ENCODE data around the gene HOXC9.

DNA sequence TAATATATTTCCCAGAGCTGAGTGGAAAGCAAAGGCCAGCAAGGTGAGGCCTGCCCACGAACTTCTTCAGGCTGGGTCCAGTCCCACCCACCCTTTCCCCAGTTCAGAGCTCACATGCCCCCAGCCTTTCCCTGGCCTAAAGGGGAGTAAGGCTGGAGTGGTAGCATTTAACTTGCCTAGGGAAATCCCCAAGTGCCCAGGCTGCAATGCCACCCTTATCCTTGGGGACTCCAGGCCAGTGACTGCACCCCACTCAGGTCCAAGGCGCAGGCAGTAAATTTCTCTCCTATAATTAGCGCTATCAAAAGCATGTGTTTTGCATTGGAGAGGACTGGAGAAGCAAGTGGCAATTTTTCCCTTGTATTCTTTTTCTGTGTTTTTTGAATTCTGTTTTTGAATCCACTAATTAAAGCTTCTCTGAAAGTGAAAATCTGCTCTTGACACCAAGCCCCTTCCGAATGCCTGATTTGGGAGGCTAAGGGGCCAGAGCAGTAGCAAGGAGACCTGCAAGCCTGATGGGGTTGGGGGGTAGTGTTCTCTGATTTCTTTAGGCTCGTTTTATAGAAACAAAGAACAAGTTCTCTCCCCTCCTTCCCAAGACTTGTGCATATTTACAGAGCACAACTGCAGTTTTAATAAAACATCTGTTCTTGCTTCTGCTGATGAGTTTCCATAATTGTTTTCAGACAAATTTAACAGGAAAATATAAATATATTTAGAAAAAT is 24.8 kb downstream of the HOXC9 start:
- TF ChIP-seq POLR2A (IDR thresholded peaks at IDR 0.05) (no peak), CTCF (IDR thresholded peaks at IDR 0.05 in 8 of 11, conservative IDR thresholded peaks at IDR 0.05 in 3 of 11) (no peak), POLR2AphosphoS5 (IDR thresholded peaks at IDR 0.05) (no peak)
